NCI-H510A (cell line): ENCODE measurements around the gene MAGI2.
A peak's percentile ranks its signal among the peaks of the same experiment; 100 is the strongest.

Experiments
- DNase-seq: peaks from one replicate; lab custom pipeline; 2025; lab: John Stamatoyannopoulos, UW

MAGI2 gene

DNA sequence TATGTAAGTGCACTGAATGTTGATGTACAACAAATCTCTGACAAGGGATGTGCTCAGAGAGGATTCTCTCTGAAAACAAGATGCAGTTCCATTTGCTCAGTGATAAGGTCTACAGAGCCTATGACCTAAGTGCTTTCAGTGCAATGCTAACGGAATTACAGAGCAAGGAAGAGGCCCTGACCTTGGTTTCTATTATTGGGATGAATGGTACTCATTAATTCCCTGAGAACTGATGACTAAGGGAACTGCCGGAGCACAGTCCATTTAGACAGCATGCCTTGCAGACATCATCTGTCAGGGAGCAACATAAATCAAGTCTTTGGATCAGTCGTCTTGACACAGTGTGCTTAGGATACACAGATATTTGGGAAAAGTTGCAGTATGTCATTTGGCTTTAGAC is 1314.1 kb downstream of the MAGI2 start:
- DNase-seq = no peak

GRCh38 chr7:78134774-78135173 is 1318.7 kb downstream of the MAGI2 start:
- no peak for DNase-seq

GRCh38 chr7:78134256-78134655 is 1319.2 kb downstream of the MAGI2 start:
- no peak for DNase-seq

DNA sequence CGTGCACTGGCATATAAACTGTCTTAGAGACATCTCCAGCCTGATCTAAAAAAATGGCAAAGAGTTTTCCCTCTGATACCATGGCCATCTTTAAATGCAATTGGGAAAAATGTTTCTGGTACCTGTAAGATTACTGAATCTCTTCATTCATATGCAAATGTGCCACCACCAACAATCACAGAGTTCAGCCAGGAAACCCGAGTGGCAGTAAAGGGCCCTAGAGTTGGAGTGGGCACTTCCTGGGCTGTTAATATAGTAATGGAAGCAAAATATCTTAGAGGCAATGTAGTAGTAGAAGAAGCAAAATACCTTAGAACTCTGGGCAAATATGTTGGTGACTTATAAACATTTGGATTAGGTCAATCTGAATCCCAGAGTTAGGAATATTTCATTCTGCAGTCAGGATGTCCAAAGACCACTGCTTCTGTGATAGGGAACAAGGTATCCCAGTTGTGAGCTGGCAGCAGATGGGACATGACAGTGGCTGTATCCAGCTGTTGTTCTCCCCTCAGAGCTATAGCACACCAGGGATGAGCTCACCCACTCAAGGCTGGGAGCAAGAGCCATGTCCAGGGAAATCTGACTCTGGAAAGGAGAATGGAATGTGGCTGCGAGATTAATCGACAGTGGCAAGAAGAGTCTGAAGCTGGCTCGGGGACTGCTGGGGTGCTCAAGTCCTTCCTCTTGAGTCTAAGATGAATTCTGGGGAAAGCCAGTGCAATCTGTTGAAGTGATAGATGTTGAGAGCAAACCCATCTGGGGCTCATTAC is 1322.8 kb downstream of the MAGI2 start:
- peak; percentile 21 for DNase-seq

- no peak for DNase-seq
Measured at GRCh38 chr7:78129865-78130264, 1323.6 kb downstream of the MAGI2 start.

- DNase-seq = no peak
Measured at GRCh38 chr7:78127009-78127408, 1326.5 kb downstream of the MAGI2 start.

- no peak for DNase-seq
Measured at GRCh38 chr7:78125884-78126283, 1327.6 kb downstream of the MAGI2 start.

- DNase-seq = no peak
Measured at GRCh38 chr7:78124216-78124615, 1329.3 kb downstream of the MAGI2 start.

- DNase-seq = no peak
Measured at GRCh38 chr7:78121888-78122287, 1331.6 kb downstream of the MAGI2 start.

- no peak for DNase-seq
Measured at GRCh38 chr7:78118470-78118869, 1335.0 kb downstream of the MAGI2 start.

- no peak for DNase-seq
Measured at GRCh38 chr7:78115876-78116275, 1337.6 kb downstream of the MAGI2 start.

DNA sequence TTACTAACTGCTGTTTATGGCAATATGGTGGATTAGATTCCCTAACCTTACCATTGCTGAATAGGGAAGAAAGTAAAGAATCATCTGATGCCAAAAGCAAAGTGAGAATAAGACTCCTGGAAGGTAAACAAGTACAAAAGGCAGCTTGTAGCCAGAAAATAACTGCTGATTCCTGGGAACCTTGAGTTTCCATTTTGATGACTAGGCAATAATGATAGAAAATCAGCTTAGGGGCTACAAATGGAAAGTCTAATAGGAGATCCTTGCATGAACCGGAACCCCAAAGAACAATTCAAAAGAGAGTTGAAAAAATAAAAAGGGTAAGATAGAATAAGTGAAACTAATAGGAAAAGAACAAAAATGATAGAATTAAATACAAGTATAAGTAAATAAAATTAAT is 1338.5 kb downstream of the MAGI2 start:
- no peak for DNase-seq

DNA sequence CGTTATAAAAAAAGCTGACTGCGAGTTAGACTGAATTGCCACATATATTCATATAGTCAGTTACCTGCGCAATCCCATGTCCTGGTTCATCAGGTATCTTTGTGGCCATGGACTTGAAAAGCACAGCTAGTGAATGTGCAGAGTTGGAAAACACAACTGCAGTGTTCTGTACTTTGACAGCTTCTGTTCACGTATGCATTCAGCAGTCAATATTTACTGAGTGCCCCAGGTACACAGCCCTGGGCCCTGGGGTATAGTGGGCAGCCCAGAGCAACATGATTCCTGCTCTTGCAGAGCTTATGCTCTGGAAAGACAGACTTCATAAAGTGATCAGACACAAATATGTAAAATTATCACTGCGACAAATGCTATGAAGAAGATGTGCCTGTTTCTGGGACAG is 1341.0 kb downstream of the MAGI2 start:
- no peak for DNase-seq

GRCh38 chr7:78111386-78111785 is 1342.1 kb downstream of the MAGI2 start:
- no peak for DNase-seq

- no peak for DNase-seq
Measured at GRCh38 chr7:78103475-78103874, 1350.0 kb downstream of the MAGI2 start.

- DNase-seq = no peak
Measured at GRCh38 chr7:78101076-78101475, 1352.4 kb downstream of the MAGI2 start.

- DNase-seq = no peak
Measured at GRCh38 chr7:78099715-78100394, 1353.6 kb downstream of the MAGI2 start.

DNA sequence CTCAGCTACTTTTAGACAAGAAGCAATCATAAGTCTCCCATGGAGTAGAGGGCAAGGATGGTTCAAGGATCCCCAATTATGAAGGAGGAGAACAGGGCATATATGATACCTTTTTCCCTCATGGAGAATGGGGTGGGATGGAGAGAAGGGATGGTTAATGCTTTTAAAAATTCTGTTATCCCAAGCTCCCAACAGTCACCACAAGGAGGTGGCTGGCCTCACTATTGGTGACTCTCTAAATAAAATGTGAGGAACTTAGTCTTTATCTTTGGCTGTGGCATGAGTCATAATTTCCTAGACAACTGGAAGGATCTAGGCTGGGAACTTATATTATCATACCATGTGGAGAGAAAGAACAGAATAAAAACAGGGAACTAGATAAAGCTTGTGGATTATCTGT is 1357.9 kb downstream of the MAGI2 start:
- DNase-seq = no peak

DNA sequence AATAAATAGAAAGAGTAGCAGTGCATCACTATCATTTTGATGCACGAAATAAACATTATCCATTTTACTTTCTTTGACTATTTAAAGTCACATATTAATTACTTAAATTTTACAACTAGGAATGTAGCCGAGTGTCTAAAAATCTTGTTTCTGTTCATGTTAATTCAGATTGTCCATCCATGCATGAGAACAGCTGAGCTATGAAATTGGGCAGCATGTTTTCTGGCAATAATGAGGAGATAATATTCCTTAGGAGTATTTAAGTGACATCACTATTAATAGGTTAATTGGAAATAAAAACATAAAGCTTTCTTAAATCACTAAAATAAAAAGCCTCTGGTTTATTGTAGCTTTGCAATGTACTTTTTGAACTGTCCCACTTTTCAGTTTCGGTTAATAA is 1361.1 kb downstream of the MAGI2 start:
- no peak for DNase-seq

DNA sequence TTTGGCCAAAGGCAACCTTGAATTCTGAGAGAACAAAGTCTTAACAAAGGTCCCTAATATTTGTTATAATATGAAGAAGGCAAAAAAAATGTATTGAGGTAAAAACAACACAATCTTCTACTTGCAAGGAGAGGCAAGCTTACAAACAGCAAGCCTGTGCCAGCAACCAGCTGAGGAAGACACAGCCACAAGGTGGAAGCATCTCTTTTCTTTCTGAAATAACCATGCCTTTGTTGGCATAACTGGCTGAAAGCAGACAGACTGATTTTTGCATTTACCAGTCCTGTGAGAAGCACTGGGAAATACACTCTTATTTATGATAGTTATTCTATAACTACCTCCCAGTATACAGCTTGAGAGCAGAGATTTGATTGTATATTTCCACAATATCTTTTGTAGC is 1362.9 kb downstream of the MAGI2 start:
- no peak for DNase-seq

DNA sequence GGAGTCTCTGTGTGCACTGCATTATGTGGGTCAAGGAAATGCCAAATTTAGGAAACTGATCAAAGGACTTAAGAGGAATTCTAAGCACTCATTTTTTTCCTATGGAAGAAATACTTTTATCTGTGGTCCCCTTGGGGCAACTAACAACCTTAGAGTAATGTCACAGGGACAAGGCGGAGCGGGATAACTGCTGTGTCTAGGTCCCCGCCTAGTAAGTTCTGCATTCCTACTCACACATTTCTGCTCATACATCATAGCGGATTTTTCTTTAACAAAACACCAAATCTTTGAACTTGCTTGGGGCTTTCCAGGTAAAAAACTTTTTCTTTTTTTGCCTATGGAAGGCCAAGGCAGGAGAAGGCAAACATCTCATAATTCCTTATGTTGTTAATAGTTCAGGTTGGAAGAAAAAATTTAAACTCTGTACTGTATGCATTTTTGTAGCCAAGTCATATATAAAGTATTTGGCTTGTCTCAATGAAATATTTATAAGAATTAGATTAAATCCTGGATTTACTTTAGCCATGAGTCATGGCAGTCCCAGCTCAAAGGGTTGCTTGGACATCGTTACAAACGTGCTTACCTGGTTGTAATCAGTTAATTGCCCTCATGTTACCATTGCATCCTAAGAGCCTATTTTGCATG is 1369.9 kb downstream of the MAGI2 start:
- DNase-seq = no peak

GRCh38 chr7:78082556-78082955 is 1370.9 kb downstream of the MAGI2 start:
- DNase-seq = no peak

DNA sequence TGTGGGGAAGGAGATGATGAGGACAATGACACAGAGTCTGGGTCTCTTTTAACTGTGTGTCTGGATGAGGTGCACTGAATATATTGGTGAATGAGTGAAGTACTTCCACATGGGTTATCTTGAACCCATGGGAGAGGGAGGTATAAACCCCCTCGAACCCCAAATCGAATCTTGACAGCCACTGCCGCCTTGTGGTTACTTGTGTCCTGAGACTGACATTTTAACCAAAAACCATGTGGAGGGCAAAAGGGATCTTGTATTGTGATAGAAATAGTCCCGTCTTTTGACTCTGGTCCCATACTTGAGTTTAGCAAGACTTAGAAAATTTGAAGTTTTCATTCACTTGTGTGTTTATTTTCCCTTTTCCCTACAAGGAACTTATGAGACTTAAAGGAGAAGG is 1371.6 kb downstream of the MAGI2 start:
- DNase-seq = no peak
